Neuronal stem cell (in vitro differentiated cells): ENCODE data around the gene CALU.

Experiments
- DNase-seq: peaks from one replicate; pipeline ENCODE4 v3.0.0-alpha.2; 2013; ENCODE audit warnings: low spot score
- H2AFZ ChIP-seq: one replicate; pipeline ENCODE4 v1.6.1; 2013; ENCODE audit warnings: mild to moderate bottlenecking, low read length, inconsistent platforms
- H2AK5ac ChIP-seq: 2 replicates; pipeline ENCODE4 v1.6.1; 2013; ENCODE audit warnings: low read depth, mild to moderate bottlenecking, inconsistent platforms, low read length, moderate library complexity, mixed read lengths
- H2BK120ac ChIP-seq: 2 replicates; pipeline ENCODE4 v1.6.1; 2013; ENCODE audit warnings: low read depth, mild to moderate bottlenecking, inconsistent platforms, low read length, moderate library complexity, mixed read lengths
- H2BK12ac ChIP-seq: one replicate; pipeline ENCODE4 v1.6.1; 2013; ENCODE audit warnings: low read length, inconsistent platforms
- H2BK15ac ChIP-seq: 2 replicates; pipeline ENCODE4 v1.6.1; 2013; ENCODE audit warnings: mild to moderate bottlenecking, low read length, inconsistent platforms, mixed read lengths
- H2BK5ac ChIP-seq: one replicate; pipeline ENCODE4 v1.6.1; 2013; ENCODE audit warnings: inconsistent platforms, mild to moderate bottlenecking, low read length, moderate library complexity
- H3K14ac ChIP-seq: one replicate; pipeline ENCODE4 v1.6.1; 2013; ENCODE audit warnings: low read length, inconsistent platforms
- H3K18ac ChIP-seq: 2 replicates; pipeline ENCODE4 v1.6.1; 2013; ENCODE audit warnings: low read length, inconsistent platforms
- H3K23ac ChIP-seq: 2 replicates; pipeline ENCODE4 v1.6.1; 2013; ENCODE audit warnings: low read depth, mild to moderate bottlenecking, mixed read lengths, low read length, inconsistent platforms; ENCODE audit not compliant: poor library complexity
- H3K27ac ChIP-seq: replicated peaks from 3 replicates; pipeline ENCODE4 v1.5.1; 2013; ENCODE audit warnings: low read length, inconsistent platforms
- H3K27me3 ChIP-seq, 3 experiments: 2 replicates each; pipeline ENCODE4 v1.6.1; 2013; ENCODE audit warnings: low read length in 3 of 3, mild to moderate bottlenecking in 2 of 3, inconsistent platforms in 1 of 3, low read depth in 1 of 3, mixed read lengths in 1 of 3, moderate library complexity in 1 of 3; ENCODE audit not compliant: control insufficient read depth in 3 of 3, insufficient read depth in 3 of 3
- H3K36me3 ChIP-seq, 2 donors: replicated peaks in 1 of 2; 2 replicates each; pipeline ENCODE4 v1.6.1; 2013; ENCODE audit warnings: low read length in 2 of 2; ENCODE audit not compliant: control insufficient read depth in 2 of 2, insufficient read depth in 2 of 2
- H3K4ac ChIP-seq: 2 replicates; pipeline ENCODE4 v1.6.1; 2013; ENCODE audit warnings: inconsistent platforms, mild to moderate bottlenecking, low read length, moderate library complexity
- H3K4me1 ChIP-seq, 2 donors: 1 replicate in 1 of 2; 2 replicates in 1 of 2; pipeline ENCODE4 v1.6.1; 2013; ENCODE audit warnings: low read length in 2 of 2, low read depth in 1 of 2; ENCODE audit not compliant: control insufficient read depth in 2 of 2, insufficient read depth in 1 of 2
- H3K4me2 ChIP-seq: one replicate; pipeline ENCODE4 v1.6.1; 2013; ENCODE audit warnings: mild to moderate bottlenecking, low read length, inconsistent platforms; ENCODE audit not compliant: insufficient read depth, poor library complexity, severe bottlenecking
- H3K4me3 ChIP-seq, 2 donors: 2 replicates each; pipeline ENCODE4 v1.5.1; 2013; ENCODE audit warnings: low read length in 2 of 2, mild to moderate bottlenecking in 2 of 2, inconsistent platforms in 1 of 2, moderate library complexity in 1 of 2
- H3K79me1 ChIP-seq: one replicate; pipeline ENCODE4 v1.6.1; 2013; ENCODE audit warnings: low read depth, mild to moderate bottlenecking, inconsistent platforms, low read length, moderate library complexity
- H3K9ac ChIP-seq: one replicate; pipeline ENCODE4 v1.6.1; 2013; ENCODE audit warnings: mild to moderate bottlenecking, low read depth, low read length, inconsistent platforms; ENCODE audit not compliant: poor library complexity
- H3K9me3 ChIP-seq, 2 donors: replicated peaks in 1 of 2; 2 replicates each; pipeline versions ENCODE3 to v1.6.1; 2013; ENCODE audit warnings: low read length in 2 of 2, mild to moderate bottlenecking in 2 of 2, inconsistent platforms in 1 of 2, low read depth in 1 of 2, mixed read lengths in 1 of 2, moderate library complexity in 1 of 2; ENCODE audit not compliant: control insufficient read depth in 2 of 2, insufficient read depth in 1 of 2
- H4K8ac ChIP-seq: one replicate; pipeline ENCODE4 v1.6.1; 2013; ENCODE audit warnings: low read depth, mild to moderate bottlenecking, inconsistent platforms, low read length, moderate library complexity
- H4K91ac ChIP-seq: one replicate; pipeline ENCODE4 v1.6.1; 2013; ENCODE audit warnings: low read length, low read depth, mild to moderate bottlenecking, inconsistent platforms; ENCODE audit not compliant: poor library complexity
- WGBS, 2 donors: extraction: QIAGEN DNeasy Blood & Tissue Kit; methylation state at CpG; one replicate each; pipeline ENCODE4 v1.1.7; 2013; ENCODE audit warnings: missing lambda C conversion rate in 2 of 2, mixed read lengths in 1 of 2; ENCODE audit not compliant: insufficient read length in 2 of 2, insufficient replicate concordance in 1 of 2; ENCODE audit errors: extremely low coverage in 2 of 2; 5-methylcytosine and 5-hydroxymethylcytosine counted together

Gene CALU

GRCh38 chr7:128790315-128791041, 51.3 kb downstream of the CALU start:
- Histone ChIP-seq H3K36me3 (peaks cover 9 to 16% of the 10 kb centered on the region in 2 donors), H3K14ac (no peak overlapping the region), H2AFZ (peak overlapping the region; percentile 99), H3K4me1 (peaks cover 10 to 19% of the 10 kb centered on the region in 2 donors), H3K18ac (peak overlapping the region; percentile 97), H2BK120ac (peak overlapping the region; percentile 99), H3K9ac (peak overlapping the region; percentile 81), H4K91ac (no peak overlapping the region), H3K79me1 (peaks cover 8% of the 10 kb centered on the region), H3K27ac (peak overlapping the region; percentile 63), H3K4me3 (peak overlapping the region; percentile 90 to 92), H3K4me2 (peak overlapping the region; percentile 75), H3K9me3 (no peaks in the 10 kb centered on the region), H3K27me3 (peaks cover 0 to 2% (median 0%) of the 10 kb centered on the region in 3 experiments), H4K8ac (no peak overlapping the region), H2BK5ac (peak overlapping the region; percentile 100), H2BK12ac (no peak overlapping the region), H3K4ac (no peak overlapping the region), H3K23ac (peak overlapping the region; percentile 93), H2BK15ac (peak overlapping the region; percentile 97), H2AK5ac (no peak overlapping the region)
- peak; percentile 21 for DNase-seq
- WGBS, 2 donors: no CpG with 5 or more reads among the region's 45 CpGs

DNA sequence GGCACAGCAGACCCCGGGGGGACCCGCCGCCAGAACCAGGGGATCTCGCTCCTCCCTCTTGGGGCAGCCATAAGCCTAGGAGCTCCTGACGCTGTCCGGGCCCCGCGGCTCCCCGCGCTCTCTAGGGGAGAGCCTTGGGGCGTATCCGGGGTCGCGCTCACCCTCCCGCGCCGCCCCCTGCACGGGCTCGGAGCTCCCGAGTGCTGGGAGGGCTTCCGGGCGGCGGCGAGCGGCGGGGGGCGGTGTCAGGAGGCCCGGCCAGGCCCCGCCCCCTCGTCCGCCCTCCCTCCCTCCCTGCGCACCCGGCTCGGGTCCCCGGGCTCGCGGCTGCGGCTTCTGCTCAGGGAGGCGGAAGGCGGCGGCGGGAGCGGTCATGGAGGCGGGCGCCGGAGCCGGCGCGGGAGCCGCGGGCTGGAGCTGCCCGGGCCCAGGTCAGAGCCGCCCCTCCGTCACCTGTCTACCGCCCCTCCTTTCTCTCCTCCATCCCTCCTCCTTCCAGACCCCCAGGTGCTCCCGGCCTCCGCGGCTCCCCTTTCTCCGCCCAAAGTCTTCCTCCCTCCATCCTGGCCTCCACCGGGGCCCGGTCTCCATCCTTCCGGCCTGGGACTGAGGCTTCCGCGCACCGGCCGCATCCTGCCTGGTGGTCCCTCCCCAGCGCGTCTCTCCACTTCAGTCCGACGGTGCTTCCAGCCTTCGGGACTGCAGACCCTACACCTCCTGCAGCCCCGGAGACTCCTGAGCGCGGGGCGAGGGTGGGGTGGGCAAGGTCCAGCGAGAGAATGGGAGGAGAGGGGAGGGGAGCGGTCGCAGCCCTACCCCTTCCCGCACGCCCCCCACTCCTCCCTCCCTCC, 52.2 kb downstream of the CALU start, which contains the start of gene CCDC136:
CCDC136 (plus strand) TSS at position 848 of the 851 bp plus-strand sequence. CDS start 444 bp downstream, outside the sequence.
- peaks cover 8% of the 10 kb centered on the region for H3K79me1 ChIP-seq
- peak within 1 kb of the TSS; percentile 92 for H3K4me2 ChIP-seq
- H2BK15ac ChIP-seq: peak within 1 kb of the TSS; percentile 97
- peaks cover 0 to 2% of the 10 kb centered on the region in 2 donors for H3K9me3 ChIP-seq
- H3K4me3 ChIP-seq: peak within 1 kb of the TSS; percentile 90 to 92
- peak within 1 kb of the TSS; percentile 99 for H2AFZ ChIP-seq
- peaks cover 0 to 2% (median 0%) of the 10 kb centered on the region in 3 experiments for H3K27me3 ChIP-seq
- peak; percentile 75 for DNase-seq
- H4K8ac ChIP-seq: no peak within 1 kb of the TSS
- H3K4me1 ChIP-seq: peaks cover 10 to 19% of the 10 kb centered on the region in 2 donors
- H2BK12ac ChIP-seq: peak within 1 kb of the TSS; percentile 84
- H2AK5ac ChIP-seq: peak within 1 kb of the TSS; percentile 56
- peaks cover 12 to 21% of the 10 kb centered on the region in 2 donors for H3K36me3 ChIP-seq
- H4K91ac ChIP-seq: no peak within 1 kb of the TSS
- peak within 1 kb of the TSS; percentile 74 for H3K27ac ChIP-seq
- H2BK120ac ChIP-seq: peak within 1 kb of the TSS; percentile 99
- no CpG with 5 or more reads among the region's 80 CpGs for WGBS, 2 donors
- peak within 1 kb of the TSS; percentile 93 for H3K9ac ChIP-seq
- H2BK5ac ChIP-seq: peak within 1 kb of the TSS; percentile 100
- H3K14ac ChIP-seq: peak within 1 kb of the TSS; percentile 97
- H3K18ac ChIP-seq: peak within 1 kb of the TSS; percentile 99
- H3K23ac ChIP-seq: peak within 1 kb of the TSS; percentile 93
- H3K4ac ChIP-seq: peak within 1 kb of the TSS; percentile 66

GRCh38 chr7:128791972-128792327, 52.8 kb downstream of the CALU start:
- Histone ChIP-seq H3K4ac (no peak overlapping the region), H3K23ac (peak overlapping the region; percentile 93), H3K4me2 (peak overlapping the region; percentile 92), H2AFZ (peak overlapping the region; percentile 99), H3K27me3 (peaks cover 0 to 2% (median 0%) of the 10 kb centered on the region in 3 experiments), H4K91ac (no peak overlapping the region), H3K4me1 (peaks cover 10 to 19% of the 10 kb centered on the region in 2 donors), H2AK5ac (peak overlapping the region; percentile 56), H2BK15ac (peak overlapping the region; percentile 94), H3K18ac (peak overlapping the region; percentile 99), H3K27ac (peak overlapping the region; percentile 74), H2BK120ac (peak overlapping the region; percentile 67), H3K36me3 (peaks cover 13 to 22% of the 10 kb centered on the region in 2 donors), H4K8ac (no peak overlapping the region), H2BK5ac (peak overlapping the region; percentile 100), H2BK12ac (no peak overlapping the region), H3K14ac (peak overlapping the region; percentile 56), H3K4me3 (peak overlapping the region; percentile 90 to 91), H3K9me3 (peaks cover 0 to 2% of the 10 kb centered on the region in 2 donors), H3K79me1 (peaks cover 8% of the 10 kb centered on the region), H3K9ac (peak overlapping the region; percentile 93)
- no CpG with 5 or more reads among the region's 9 CpGs for WGBS, 2 donors
- no peak for DNase-seq
